ENCODE results near the gene KDM8.

GRCh38 chr16:27171584-27171983, 31.7 kb upstream of the KDM8 start:
- no peak for TF ChIP-seq CSDC2 (CRISPR knock-in tag; IDR thresholded peaks at IDR 0.05)
- no peak for TF ChIP-seq PATZ1 (CRISPR knock-in tag; IDR thresholded peaks at IDR 0.05; ENCODE audit: borderline replicate concordance)
- TF ChIP-seq ZFP30 (CRISPR knock-in tag; IDR thresholded peaks at IDR 0.05), result no peak
- no peak for TF ChIP-seq ZC3H10 (CRISPR knock-in tag; IDR thresholded peaks at IDR 0.05)
- no peak for TF ChIP-seq ZFP3 (CRISPR knock-in tag; IDR thresholded peaks at IDR 0.05)
- no peak for TF ChIP-seq ESRRG (CRISPR knock-in tag; IDR thresholded peaks at IDR 0.05)
- no peak for TF ChIP-seq ISL1 (CRISPR knock-in tag; IDR thresholded peaks at IDR 0.05)
- no peak for TF ChIP-seq RARB (CRISPR knock-in tag; IDR thresholded peaks at IDR 0.05)
- no peak for TF ChIP-seq ZNF8 (CRISPR knock-in tag; IDR thresholded peaks at IDR 0.05)
- TF ChIP-seq CREB5 (CRISPR knock-in tag; IDR thresholded peaks at IDR 0.05; ENCODE audit: low read depth), result no peak
- TF ChIP-seq POU6F1 (CRISPR knock-in tag; IDR thresholded peaks at IDR 0.05; ENCODE audit: borderline replicate concordance, low read depth), result no peak
- no peak for TF ChIP-seq SNAI2 (CRISPR knock-in tag; IDR thresholded peaks at IDR 0.05)

All from SK-N-SH treated with all-trans-retinoic acid at 6 μM for 48 hours (cell line).